ENCODE measurements around the gene TBC1D5.

DNA sequence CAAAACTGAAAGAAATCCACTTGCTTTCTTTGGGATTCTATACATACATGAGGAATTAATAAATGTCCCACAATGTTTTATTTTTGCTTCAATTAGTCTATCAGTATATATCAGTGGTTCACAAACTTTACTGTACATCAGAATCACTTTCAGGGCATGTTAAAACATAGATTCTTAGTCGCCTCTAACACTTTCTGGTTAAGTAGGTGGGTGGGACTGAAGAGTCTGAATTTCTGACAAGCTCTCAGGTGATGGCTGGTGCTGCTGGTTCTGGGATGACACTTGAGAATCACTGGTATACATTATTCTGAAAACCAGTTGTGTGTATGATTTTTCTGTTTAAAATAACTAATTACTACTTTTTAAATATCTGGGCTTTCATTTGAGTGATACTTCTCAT, 393.3 kb downstream of the TBC1D5 start:
- TF ChIP-seq GATA3 (IDR thresholded peaks at IDR 0.05; ENCODE audit: low read depth, low read length) (no peak), GATA2 (IDR thresholded peaks at IDR 0.05; ENCODE audit: low read depth, low read length) (no peak)
